GM18502 (cell line): ENCODE measurements around the gene NPNT.

Source experiments
- ATAC-seq: cut with Tn5 transposase; IDR thresholded peaks from one replicate; pipeline ENCODE4 v1.9.1; 2021; ENCODE audit warnings: mild to moderate bottlenecking; ENCODE audit not compliant: unreplicated experiment, poor library complexity

Gene NPNT

GRCh38 chr4:106010761-106011160 lies 115.5 kb downstream of the NPNT start:
- no peak for ATAC-seq

- no peak for ATAC-seq
These were observed 116.1 kb downstream of the NPNT start for GRCh38 chr4:106011387-106011786.

GRCh38 chr4:106017975-106018374 lies 122.7 kb downstream of the NPNT start:
- ATAC-seq, result no peak

- no peak for ATAC-seq
These were observed 124.5 kb downstream of the NPNT start for GRCh38 chr4:106019771-106020170.
